GM18867 (cell line): ENCODE data around the gene SLC2A1.

Source experiments
- ATAC-seq: cut with Tn5 transposase; IDR thresholded peaks from one replicate; pipeline ENCODE4 v1.9.1; 2021; ENCODE audit warnings: mild to moderate bottlenecking, moderate library complexity; ENCODE audit not compliant: unreplicated experiment

SLC2A1 gene

DNA sequence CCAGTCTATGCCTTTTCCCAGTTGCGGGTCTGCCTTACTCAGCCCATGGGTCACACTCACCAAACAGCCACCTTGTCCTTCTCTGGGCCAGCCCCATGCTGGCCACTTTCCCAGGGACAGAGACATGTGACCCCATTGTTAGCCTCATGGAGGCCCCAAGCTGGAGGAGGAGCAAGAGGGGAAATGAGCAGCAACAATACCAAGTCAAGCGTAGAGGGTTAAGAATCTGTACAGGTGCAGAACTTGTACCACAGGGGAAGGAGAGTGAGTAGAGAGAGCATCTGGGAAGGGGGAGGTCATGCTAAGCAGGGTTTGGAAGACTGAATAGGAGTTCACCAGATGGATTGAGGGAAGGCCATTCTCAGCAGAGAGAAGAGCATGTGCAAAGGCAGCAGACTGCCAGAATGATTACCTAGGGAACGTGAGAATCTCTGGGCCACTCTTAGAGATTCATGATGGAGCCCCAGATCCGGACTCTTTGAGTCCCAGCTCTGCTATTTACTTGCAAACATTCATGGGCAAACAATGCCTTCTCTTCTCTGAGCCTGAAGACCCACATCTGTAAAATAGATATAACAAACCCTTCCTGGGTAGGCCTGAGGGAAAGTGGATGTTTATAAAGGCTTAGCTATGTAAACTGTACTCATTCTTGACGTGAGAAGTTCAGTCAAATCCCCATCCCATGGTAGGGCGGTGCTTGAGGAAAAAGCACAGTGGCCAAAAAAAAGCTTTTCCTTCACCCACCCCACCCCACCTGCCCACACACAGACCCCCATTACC is 2.8 kb upstream of the SLC2A1 start:
- no peak for ATAC-seq

DNA sequence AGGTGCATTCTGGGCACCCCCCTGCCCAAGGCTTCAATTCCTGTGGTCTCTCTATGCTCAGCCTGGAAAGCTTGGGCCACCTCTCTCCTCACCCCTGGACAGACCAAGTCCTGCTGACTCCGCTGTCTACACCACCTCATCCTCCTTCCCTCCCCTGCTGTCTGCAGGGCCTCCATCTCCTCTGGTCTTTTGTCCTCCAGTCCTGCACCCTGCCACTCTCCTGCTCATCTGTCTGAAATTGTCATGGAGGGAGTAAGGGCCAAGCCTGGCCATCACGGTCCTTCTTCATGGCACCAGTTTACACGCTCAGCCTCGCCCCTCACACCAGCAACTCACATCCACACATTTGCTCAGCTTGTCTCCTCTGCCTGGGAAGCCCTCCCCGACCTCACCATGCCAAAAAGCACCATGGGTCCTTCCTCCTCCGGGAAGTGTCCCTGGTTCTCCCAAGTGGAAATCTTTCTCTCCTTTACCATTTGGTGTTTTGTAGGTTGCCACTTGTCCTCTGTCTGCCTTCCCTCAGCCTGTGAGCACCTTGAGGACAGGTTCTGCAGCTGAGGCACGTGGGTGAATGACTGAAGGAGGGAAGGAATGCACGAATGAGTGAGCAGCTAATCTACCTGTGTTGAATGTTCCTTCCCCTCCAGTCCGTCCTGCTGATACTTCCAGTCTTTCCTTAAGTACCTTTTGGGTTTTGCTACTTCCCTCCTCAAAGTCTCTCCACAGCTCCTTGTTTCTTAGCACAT is 2.1 kb upstream of the SLC2A1 start:
- no peak for ATAC-seq

- ATAC-seq = no peak
Observed at GRCh38 chr1:42960122-42960390, 1.4 kb upstream of the SLC2A1 start.

GRCh38 chr1:42957880-42958487 is 684 bp downstream of the SLC2A1 start:
- ATAC-seq = peak; percentile 53

GRCh38 chr1:42957229-42957879 is 1.3 kb downstream of the SLC2A1 start:
- no peak for ATAC-seq

GRCh38 chr1:42956739-42957138 is 1.9 kb downstream of the SLC2A1 start:
- no peak for ATAC-seq

GRCh38 chr1:42955311-42956063 is 3.2 kb downstream of the SLC2A1 start:
- ATAC-seq = no peak

DNA sequence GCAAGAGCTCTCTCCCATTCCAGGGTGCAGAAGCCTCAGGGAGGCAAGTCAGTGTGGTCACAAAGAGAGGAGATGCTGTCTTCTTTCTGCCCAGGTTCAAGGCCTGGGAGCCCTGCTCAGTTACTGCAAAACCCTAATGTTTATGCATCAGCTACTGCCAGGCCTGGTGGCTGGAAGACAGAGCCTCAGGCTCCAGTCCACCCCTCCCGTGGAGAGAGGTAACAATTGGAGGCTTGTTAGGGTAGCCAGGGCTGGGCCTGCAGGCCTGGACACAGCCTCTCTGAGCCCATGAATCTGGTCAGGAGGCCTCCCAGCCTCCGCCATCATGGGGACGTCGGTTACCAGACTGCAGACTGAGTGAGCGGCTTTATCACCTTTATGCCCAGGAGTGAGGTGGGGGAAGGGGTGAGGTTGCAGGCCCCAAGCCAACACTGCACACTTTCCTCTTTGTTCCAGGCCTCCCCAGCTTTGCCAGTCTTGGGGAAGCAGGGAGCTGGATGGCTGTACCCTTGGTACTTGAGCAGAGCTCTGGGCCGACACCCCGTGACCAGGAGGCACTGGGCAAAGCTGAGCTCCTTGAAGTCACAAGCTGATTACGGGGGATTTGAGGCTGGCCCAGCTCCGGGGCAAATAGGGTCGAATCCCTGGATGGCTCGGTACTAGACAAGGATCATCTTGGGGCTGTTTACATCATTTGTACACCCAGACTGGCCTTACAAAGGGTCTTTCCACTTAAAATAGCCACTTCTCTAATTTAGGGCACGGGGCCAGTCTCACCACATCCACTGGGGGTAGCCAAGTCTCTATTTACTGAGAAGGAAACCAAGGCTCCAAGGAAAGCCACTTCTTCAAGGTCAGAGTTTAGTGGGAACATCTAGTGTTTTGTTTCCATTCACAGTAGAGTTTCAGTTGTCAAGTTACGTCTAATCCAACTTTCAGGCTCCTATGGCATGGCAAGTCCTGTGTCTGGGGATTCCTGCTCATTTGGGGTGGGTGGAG is 5.2 kb downstream of the SLC2A1 start:
- no peak for ATAC-seq

- ATAC-seq = peak; percentile 47
Observed at GRCh38 chr1:42952303-42953001, 6.2 kb downstream of the SLC2A1 start.

GRCh38 chr1:42951588-42951987 is 7.1 kb downstream of the SLC2A1 start:
- ATAC-seq = no peak

DNA sequence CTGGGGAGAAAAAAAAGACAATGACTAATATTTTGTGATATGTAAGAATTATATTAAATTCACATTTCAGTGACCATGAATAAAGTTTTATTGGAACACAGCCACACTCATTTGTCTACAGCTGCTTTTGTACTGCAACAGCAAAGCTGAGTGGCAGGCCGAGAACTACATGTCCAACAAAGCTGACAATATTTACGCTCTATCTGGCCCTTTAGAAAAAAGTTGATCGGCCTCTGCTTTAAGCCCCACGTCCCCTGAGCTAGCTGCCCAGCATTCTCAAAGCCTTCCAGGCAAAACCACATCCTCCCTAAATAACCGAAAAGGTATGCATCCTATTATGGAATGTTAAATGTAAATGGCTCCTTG is 8.6 kb downstream of the SLC2A1 start:
- no peak for ATAC-seq

DNA sequence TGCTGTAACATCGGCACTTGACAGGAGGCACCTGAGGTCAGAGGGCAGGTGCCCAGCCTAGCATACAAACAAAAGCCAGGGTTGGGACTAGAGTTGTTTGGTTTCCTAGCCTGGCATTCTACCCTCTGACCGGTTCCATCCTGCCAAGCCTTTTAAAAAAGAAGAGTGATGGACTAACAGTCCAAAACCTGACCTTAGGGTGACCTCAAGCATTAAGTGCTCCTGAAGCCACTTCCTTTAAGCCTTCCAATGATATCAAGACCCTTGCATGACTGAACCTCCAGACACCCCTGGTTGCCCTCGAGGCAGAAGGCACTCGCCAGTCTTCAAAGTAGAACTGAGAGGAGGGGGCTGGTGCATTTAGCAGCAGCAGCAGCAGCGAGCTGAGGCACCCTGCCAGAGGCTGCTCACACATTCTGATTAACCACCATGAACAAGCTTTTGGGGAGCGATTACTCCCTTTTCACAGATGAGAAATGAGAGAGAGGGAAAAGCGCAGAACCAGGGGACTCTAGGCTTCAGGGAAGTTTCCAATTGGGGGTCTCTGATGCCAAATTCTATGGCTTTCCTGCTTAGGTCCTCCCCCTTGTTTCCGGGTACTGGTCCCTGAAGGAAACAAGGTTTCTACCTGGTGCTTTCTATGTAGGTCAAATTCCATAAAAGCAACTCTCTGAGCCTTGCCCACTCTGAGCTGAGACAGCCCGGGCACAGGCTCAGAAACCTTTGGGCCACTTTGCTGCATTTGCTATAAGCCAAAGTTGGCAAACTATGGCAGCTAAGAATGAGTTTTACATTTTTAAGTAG is 9.2 kb downstream of the SLC2A1 start:
- ATAC-seq = no peak

DNA sequence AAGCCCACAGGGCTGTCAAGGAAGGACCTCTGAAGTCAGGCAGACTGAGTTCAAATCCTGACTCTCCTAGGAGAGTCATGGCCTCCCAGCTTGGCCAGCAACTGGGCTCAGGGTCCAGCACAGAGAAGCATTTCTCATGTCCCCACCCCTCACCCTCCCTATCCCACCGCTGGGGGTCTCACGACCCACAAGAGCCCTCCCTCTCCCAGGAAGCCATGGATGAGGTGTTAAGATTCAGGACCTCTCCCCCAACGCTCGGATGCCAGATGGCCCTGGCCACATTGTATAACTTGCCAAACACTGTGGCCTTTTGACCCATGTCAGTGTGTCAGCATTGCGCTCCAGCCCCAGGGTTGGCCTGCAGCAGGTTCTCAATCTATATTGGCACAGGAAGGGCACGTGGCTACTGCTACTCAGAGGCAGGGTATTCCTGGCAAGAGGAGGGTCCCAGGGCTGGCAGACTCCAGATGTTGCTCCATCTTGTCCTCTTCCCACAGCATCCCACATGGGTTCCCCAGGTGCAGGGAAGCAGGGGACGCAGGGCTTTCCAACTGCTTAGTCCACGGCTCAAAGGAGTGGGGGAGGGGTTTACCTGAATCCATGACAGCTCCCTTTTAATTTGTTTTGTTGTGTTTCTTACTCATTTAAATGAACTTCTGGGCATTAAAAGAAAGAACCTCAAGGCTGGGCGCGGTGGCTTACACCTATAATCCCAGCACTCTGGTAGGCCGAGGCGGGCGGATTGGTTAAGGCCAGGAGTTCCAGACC is 10.5 kb downstream of the SLC2A1 start:
- ATAC-seq = no peak

DNA sequence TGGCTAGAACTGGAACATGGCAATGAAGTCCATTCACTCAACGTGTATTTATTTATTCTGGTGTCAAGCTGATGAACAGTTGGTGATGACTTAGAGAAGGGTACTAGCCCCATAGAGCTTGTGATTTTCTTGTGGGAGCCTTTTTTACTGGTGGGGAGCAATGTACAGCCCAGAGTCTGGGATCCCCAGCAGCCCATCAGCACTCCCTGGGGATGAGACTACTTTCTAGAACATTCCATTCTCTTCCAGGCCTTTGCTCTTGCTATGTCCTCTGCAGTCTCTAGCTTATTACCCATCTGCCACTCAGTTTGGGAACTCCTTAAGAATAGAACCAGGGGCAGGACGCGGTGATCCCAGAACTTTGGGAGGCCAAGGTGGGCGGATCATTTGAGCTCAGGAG is 11.6 kb downstream of the SLC2A1 start:
- ATAC-seq = no peak

DNA sequence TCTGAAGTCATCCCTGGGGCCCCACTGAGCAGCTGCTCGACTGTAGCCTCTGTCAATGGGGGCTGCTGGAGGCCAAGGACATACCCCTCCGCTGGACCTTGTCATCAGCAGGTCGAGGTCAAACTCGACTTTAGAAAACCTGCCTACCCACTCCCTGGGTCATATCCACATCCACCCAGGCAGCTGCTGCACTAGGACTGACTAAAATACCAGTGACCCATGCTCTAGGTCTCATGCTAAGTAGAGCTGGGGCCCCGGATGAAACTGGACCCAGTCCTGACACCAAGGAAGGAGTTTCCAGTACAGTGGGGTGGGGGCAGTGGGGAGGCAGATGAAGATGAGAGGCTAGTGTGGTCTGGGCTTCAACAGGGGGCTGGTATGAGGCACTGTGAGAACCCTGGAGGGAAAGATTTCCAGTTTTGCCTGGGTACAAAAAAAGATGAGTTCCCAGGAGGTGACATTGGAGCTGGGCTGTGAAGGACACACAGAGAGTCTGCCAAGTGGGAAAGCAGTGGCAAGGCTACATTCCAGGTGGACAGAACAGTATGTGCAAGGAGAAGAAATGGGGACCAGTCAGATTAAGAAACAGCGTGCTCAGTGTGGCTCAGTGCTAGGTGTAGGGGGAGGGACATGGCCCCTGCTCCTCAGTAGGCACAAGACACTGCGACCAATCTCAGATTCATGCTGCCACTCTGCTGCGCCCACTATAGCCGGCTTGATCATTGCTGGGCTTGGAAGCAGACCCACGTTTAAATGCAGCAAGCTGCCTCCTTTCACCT is 12.4 kb downstream of the SLC2A1 start:
- ATAC-seq = no peak

GRCh38 chr1:42945164-42945563 is 13.5 kb downstream of the SLC2A1 start:
- no peak for ATAC-seq
